ENCODE results near the gene NECAB2.

- TF ChIP-seq CTCF (IDR thresholded peaks at IDR 0.05) (no peak), POLR2A (IDR thresholded peaks at IDR 0.05) (no peak), EP300 (IDR thresholded peaks at IDR 0.05) (no peak)
These were observed 21.8 kb upstream of the NECAB2 start for GRCh38 chr16:83946154-83946780.

All from tibial nerve (tissue), 4 donors.